Breast epithelium (tissue), 3 donors: ENCODE results near the gene DEPP1.

Experiments used
- CTCF ChIP-seq, 3 donors: fragments of 450-650 bp; IDR thresholded peaks; one replicate each; pipeline ENCODE4 v1.5.1; 2016 to 2017; ENCODE audit warnings: antibody characterized with exemption in 3 of 3, mild to moderate bottlenecking in 3 of 3, moderate library complexity in 3 of 3
- POLR2A ChIP-seq: fragments of 450-650 bp; IDR thresholded peaks from one replicate; pipeline ENCODE4 v1.6.1; 2016; ENCODE audit warnings: antibody characterized with exemption, mild to moderate bottlenecking, moderate library complexity

- TF ChIP-seq POLR2A (peak; percentile 12), CTCF (IDR thresholded peaks at IDR 0.05) (no peak)
These were observed 1.1 kb downstream of the DEPP1 start for GRCh38 chr10:44977287-44978212.
